HepG2 (cell line): ENCODE measurements around the gene NRN1L. TPM values are rescaled to one million over a fixed set of nuclear protein-coding genes. Genes with fewer than 3 reads are reported as not detected.
A peak's percentile ranks its signal among the peaks of the same experiment; 100 is the strongest.

Experiments
- ASH2L ChIP-seq: fragments of 300-600, 200-600 bp; sonication (generic); IDR thresholded peaks from 2 replicates; pipeline ENCODE4 v1.7.0; 2017; ENCODE audit warnings: low read depth, mild to moderate bottlenecking, moderate library complexity, mixed read lengths, low read length; ENCODE audit not compliant: insufficient read length
- CENPX ChIP-seq: sonication (generic); formaldehyde crosslinking; IDR thresholded peaks from 2 replicates; pipeline ENCODE4 v1.9.0; 2021; ENCODE audit warnings: mild to moderate bottlenecking, missing genetic modification reagents, moderate library complexity
- IRF2 ChIP-seq: IDR thresholded peaks from 2 replicates; pipeline ENCODE4 v1.6.1; 2018; ENCODE audit warnings: missing genetic modification reagents, missing compliant biosample characterization
- MLLT10 ChIP-seq: sonication (generic); formaldehyde crosslinking; IDR thresholded peaks from 2 replicates; pipeline ENCODE4 v1.4.0; 2020; ENCODE audit warnings: missing genetic modification reagents
- RAD21 ChIP-seq: fragments of 450-650 bp; formaldehyde crosslinking; IDR thresholded peaks from 2 replicates; pipeline ENCODE4 v1.5.0; 2020; ENCODE audit warnings: mild to moderate bottlenecking
- TARDBP ChIP-seq: sonication (generic); formaldehyde crosslinking; IDR thresholded peaks from 2 replicates; pipeline ENCODE4 v1.8.0; 2022; ENCODE audit warnings: mild to moderate bottlenecking, missing genetic modification reagents
- TFE3 ChIP-seq: IDR thresholded peaks from 2 replicates; pipeline ENCODE4 v1.6.1; 2016
- ZBTB25 ChIP-seq: IDR thresholded peaks from 2 replicates; pipeline ENCODE4 v1.6.1; 2018; ENCODE audit warnings: missing genetic modification reagents
- ZNF138 ChIP-seq: sonication (generic); formaldehyde crosslinking; IDR thresholded peaks from 2 replicates; pipeline ENCODE4 v1.5.0; 2020; ENCODE audit warnings: mild to moderate bottlenecking, low read depth, missing genetic modification reagents
- ZNF577 ChIP-seq: sonication (generic); formaldehyde crosslinking; IDR thresholded peaks from 2 replicates; pipeline ENCODE4 v1.4.0; 2020; ENCODE audit warnings: mild to moderate bottlenecking, low read depth, missing genetic modification reagents, borderline replicate concordance
- ZNF788 ChIP-seq: sonication (generic); formaldehyde crosslinking; IDR thresholded peaks from 2 replicates; pipeline ENCODE4 v1.5.0; 2020; ENCODE audit warnings: mild to moderate bottlenecking, missing genetic modification reagents, borderline replicate concordance
- polyA plus RNA-seq, 8 experiments: library from polyadenylated mRNA; depleted of rRNA in 3 of 8; stranded (reverse) in 7 of 8; unstranded in 1 of 8; fragments of >200 nt; fragmentation: Illumina TruSeq in 4 of 8; extraction: Trizol in 4 of 8; gene quantifications; 2 replicates each; pipeline versions ENCODE4 v1.2.1 to v1.2.3, GENCODE V29; 2011 to 2016; ENCODE audit warnings: low read depth in 4 of 8, missing spikeins in 1 of 8, mixed read lengths in 1 of 8; ENCODE audit not compliant: insufficient read depth in 1 of 8
- total RNA-seq, 5 experiments: library from RNA; depleted of rRNA; stranded (reverse); fragments of >200 nt; fragmentation: Illumina TruSeq; extraction: Trizol; gene quantifications; 2 replicates each; pipeline ENCODE4 v1.2.3, GENCODE V29; 2016; ENCODE audit warnings: low read depth in 1 of 5
- TF ChIP-seq, protein P1 (sequence below), 2 experiments: sonication (generic) in 1 of 2; formaldehyde crosslinking in 1 of 2; IDR thresholded peaks; 2 replicates each; pipeline versions ENCODE4 v1.5.1 to v1.6.1; 2011 to 2020; ENCODE audit warnings: borderline replicate concordance in 1 of 2, low read depth in 1 of 2, low read length in 1 of 2, mild to moderate bottlenecking in 1 of 2, missing genetic modification reagents in 1 of 2, moderate library complexity in 1 of 2
- TF ChIP-seq, protein P2 (sequence below): sonication (generic); formaldehyde crosslinking; IDR thresholded peaks from 2 replicates; pipeline ENCODE4 v1.5.1; 2020; ENCODE audit warnings: mild to moderate bottlenecking, missing genetic modification reagents, borderline replicate concordance
- TF ChIP-seq, protein P3 (sequence below): conservative IDR thresholded peaks from 2 replicates; pipeline ENCODE4 v1.6.1; 2018; ENCODE audit warnings: missing genetic modification reagents
- TF ChIP-seq, protein P4 (sequence below): sonication (generic); formaldehyde crosslinking; IDR thresholded peaks from 2 replicates; pipeline ENCODE4 v1.4.0; 2020; ENCODE audit warnings: missing genetic modification reagents

The NRN1L gene
- total and polyA plus RNA-seq, 2 of the 13 experiments (the other 11 are each of a cell fraction or from before 2014, with no cell fraction given): 0.53 to 1.2 TPM

DNA sequence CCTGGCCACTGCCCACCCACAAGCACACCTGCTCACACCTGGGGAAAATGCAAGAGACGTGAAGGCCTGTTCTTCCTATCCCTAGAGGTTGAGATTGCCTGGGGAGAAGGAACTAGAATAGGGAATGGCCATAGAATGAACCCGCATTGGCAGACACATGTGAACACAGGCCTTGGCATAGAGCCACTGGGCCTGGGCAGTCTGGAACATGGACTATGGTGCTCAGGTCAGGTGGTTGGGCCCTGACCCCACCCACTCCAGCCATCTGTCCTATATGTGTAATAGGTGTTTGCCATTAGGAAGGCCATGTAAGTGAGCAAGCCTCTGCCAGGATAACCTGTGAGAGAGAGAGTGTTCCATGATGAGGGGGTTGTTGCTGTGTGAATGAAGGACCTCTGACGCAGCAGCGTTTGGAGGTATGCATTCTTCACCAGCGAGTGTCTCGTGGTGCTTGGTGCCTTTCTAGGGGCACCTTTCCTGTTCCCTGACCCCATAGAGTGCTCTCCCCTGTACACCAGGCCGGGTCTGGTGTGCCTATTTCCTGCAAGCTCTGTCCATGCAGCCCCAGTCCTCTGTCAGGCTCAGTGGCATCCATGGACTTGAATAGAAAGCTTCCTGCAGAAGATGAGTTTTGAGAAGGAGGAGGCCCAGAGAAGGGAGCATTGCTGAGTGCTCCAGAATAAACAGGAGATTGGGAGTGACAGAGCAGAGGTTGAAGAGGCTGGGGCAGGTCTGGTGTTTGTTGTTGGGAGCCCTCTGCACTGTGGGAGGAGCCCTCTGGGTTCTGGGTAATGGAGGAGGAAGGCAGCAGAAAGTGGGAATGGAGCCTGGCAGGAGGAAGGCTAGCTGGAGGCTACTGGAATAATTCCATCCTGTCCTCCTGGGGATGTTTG lies 31.4 kb downstream of the NRN1L start (continued):
- TF ChIP-seq, protein P1, sequence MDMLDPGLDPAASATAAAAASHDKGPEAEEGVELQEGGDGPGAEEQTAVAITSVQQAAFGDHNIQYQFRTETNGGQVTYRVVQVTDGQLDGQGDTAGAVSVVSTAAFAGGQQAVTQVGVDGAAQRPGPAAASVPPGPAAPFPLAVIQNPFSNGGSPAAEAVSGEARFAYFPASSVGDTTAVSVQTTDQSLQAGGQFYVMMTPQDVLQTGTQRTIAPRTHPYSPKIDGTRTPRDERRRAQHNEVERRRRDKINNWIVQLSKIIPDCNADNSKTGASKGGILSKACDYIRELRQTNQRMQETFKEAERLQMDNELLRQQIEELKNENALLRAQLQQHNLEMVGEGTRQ (IDR thresholded peaks at IDR 0.05; ENCODE audit: low read depth, low read length): 0 out of 2 replicates have a peak, but pooled peaks have one; percentile 13
- TF ChIP-seq, protein P1 (CRISPR knock-in tag; IDR thresholded peaks at IDR 0.05; ENCODE audit: borderline replicate concordance): no peak
- TF ChIP-seq IRF2 (CRISPR knock-in tag) (no peak), ZNF577 (CRISPR knock-in tag) (no peak), TFE3 (CRISPR knock-in tag) (no peak), MLLT10 (CRISPR knock-in tag) (no peak), ZNF138 (no peak), RAD21 (CRISPR knock-in tag) (no peak), ZBTB25 (CRISPR knock-in tag) (no peak), TARDBP (CRISPR knock-in tag) (no peak), ASH2L (no peak), CENPX (CRISPR knock-in tag) (no peak), ZNF788 (no peak)
- TF ChIP-seq, protein P2, sequence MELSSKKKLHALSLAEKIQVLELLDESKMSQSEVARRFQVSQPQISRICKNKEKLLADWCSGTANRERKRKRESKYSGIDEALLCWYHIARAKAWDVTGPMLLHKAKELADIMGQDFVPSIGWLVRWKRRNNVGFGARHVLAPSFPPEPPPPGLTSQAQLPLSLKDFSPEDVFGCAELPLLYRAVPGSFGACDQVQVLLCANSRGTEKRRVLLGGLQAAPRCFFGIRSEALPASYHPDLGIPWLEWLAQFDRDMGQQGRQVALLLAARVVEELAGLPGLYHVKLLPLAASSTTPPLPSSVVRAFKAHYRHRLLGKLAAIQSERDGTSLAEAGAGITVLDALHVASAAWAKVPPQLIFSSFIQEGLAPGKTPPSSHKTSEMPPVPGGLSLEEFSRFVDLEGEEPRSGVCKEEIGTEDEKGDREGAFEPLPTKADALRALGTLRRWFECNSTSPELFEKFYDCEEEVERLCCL (CRISPR knock-in tag): no peak
- TF ChIP-seq, protein P3, sequence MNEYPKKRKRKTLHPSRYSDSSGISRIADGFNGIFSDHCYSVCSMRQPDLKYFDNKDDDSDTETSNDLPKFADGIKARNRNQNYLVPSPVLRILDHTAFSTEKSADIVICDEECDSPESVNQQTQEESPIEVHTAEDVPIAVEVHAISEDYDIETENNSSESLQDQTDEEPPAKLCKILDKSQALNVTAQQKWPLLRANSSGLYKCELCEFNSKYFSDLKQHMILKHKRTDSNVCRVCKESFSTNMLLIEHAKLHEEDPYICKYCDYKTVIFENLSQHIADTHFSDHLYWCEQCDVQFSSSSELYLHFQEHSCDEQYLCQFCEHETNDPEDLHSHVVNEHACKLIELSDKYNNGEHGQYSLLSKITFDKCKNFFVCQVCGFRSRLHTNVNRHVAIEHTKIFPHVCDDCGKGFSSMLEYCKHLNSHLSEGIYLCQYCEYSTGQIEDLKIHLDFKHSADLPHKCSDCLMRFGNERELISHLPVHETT (CRISPR knock-in tag): no peak
- TF ChIP-seq, protein P4, sequence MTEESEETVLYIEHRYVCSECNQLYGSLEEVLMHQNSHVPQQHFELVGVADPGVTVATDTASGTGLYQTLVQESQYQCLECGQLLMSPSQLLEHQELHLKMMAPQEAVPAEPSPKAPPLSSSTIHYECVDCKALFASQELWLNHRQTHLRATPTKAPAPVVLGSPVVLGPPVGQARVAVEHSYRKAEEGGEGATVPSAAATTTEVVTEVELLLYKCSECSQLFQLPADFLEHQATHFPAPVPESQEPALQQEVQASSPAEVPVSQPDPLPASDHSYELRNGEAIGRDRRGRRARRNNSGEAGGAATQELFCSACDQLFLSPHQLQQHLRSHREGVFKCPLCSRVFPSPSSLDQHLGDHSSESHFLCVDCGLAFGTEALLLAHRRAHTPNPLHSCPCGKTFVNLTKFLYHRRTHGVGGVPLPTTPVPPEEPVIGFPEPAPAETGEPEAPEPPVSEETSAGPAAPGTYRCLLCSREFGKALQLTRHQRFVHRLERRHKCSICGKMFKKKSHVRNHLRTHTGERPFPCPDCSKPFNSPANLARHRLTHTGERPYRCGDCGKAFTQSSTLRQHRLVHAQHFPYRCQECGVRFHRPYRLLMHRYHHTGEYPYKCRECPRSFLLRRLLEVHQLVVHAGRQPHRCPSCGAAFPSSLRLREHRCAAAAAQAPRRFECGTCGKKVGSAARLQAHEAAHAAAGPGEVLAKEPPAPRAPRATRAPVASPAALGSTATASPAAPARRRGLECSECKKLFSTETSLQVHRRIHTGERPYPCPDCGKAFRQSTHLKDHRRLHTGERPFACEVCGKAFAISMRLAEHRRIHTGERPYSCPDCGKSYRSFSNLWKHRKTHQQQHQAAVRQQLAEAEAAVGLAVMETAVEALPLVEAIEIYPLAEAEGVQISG (CRISPR knock-in tag): 0 out of 2 replicates have a peak, but pooled peaks have one; percentile 31
